HT-29 (cell line): Measurements from ENCODE around the gene SHC1. TPM values are rescaled to one million over a fixed set of nuclear protein-coding genes. Genes with fewer than 3 reads are reported as not detected.
A peak's percentile ranks its signal among the peaks of the same experiment; 100 is the strongest.

Experiments
- DNase-seq: peaks from one replicate; pipeline ENCODE4 v3.0.0-alpha.2; 2015; ENCODE audit warnings: low spot score
- total RNA-seq: library from RNA; depleted of rRNA; stranded (reverse); fragments of >200 nt; shearing (Covaris generic); gene quantifications from 2 replicates; pipeline ENCODE4 v1.2.3, GENCODE V29; 2014; rRNA removed

Gene SHC1, protein sequence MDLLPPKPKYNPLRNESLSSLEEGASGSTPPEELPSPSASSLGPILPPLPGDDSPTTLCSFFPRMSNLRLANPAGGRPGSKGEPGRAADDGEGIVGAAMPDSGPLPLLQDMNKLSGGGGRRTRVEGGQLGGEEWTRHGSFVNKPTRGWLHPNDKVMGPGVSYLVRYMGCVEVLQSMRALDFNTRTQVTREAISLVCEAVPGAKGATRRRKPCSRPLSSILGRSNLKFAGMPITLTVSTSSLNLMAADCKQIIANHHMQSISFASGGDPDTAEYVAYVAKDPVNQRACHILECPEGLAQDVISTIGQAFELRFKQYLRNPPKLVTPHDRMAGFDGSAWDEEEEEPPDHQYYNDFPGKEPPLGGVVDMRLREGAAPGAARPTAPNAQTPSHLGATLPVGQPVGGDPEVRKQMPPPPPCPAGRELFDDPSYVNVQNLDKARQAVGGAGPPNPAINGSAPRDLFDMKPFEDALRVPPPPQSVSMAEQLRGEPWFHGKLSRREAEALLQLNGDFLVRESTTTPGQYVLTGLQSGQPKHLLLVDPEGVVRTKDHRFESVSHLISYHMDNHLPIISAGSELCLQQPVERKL
- 112 and 120 TPM in 2 replicates for total RNA-seq

DNA sequence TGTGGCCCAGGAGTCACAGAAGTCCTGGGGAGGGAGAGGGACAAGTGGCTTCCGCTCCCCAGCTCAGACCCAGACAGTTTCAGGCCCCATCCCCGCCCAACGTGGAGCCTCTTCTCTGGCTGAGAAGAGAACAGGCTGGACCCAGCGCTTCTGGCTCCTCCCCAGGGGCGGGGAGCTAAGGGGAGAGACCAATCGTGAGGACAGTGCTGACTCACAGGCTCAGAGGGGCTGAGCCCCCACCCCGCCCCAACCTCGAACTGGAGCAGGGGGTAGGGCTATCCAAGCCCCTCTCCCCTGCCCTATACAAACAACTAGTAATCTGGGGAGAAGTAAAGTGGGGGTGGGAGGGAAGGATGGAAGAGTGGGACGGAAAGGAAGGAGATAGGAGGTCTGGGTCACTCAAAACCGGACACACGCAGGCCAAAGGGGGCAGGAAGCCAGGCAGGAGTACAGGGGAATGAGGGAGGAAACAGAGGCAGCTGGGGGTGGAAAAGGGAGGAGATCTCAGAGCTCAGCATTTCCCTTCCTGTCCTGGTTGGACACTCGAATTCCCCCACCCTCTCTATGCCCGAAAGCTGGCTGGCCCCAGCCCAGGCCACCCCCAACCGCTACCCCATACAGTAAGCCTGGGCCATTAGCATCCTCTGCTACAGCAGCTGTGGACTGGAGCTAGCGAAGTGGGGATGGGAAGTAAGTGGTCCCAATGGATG is at the start of gene SHC1:
Gene SHC1, minus strand, starts transcription at position 117 of the 710 bp plus-strand sequence. CDS start 221 bp downstream, outside the sequence.
- DNase-seq = peak; percentile 62

DNA sequence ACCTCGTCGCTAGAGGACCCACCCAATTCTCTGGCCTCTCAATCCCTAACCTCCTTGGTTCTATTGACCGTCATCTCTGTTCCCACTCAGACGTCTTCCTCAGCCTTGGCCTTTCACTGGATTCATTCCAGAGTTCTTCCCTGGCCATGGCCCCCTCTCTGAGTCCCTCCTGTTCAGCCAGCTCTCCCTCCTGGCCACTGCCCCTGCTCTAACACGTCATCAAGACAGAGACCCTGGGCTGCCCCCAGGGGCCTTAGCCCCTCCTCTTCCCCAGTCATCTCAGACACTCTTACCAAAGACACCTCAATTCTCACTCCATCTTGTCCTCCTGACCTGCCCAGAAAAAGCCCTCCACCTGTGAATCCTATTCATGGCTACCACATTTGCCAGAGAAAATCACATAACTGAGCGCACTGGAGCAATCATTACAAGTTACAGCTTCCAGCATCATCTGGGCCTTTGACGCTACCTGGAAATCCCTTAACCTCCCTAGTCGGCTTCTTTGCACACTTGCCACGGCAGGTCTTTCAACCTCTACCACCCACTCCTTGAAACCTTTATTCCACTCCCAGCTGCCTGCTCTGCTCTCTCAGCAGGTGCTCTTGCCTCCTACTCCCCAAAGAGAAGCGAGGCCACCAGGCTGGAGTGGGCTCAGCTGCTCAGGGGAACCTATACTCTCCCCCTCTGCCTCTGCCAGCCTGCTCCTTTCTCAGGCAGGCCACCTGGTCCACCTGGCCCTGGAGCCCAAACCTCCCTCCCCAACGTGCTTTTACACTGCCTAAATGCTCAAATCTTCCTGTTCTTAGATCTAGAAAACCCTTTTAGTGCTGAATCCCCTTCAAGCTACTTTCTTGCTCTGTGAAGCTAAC is 49.1 kb upstream of the SHC1 start:
- no peak for DNase-seq

- no peak for DNase-seq
Measured at GRCh38 chr1:155018617-155019348, 48.2 kb upstream of the SHC1 start.

- DNase-seq = no peak
Measured at GRCh38 chr1:155017946-155018316, 47.4 kb upstream of the SHC1 start.

GRCh38 chr1:155017041-155017945 is 46.7 kb upstream of the SHC1 start:
- DNase-seq = peak; percentile 96

DNA sequence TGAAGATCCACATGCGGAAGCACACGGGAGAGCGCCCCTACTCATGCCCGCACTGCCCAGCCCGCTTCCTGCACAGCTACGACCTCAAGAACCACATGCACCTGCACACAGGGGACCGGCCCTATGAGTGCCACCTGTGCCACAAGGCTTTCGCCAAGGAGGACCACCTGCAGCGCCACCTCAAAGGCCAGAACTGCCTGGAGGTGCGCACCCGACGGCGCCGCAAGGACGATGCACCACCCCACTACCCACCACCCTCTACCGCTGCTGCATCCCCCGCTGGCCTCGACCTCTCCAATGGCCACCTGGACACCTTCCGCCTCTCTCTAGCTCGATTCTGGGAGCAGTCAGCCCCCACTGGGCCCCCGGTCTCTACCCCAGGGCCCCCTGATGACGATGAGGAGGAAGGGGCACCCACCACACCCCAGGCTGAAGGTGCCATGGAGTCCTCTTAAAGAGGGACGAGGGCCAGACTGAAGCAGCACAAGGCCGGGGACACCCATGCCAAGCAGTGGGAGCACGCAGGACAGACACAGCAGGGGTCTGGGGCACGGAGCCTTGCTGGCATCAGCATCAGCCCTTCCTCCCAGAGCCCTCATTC is 45.8 kb upstream of the SHC1 start:
- no peak for DNase-seq

DNA sequence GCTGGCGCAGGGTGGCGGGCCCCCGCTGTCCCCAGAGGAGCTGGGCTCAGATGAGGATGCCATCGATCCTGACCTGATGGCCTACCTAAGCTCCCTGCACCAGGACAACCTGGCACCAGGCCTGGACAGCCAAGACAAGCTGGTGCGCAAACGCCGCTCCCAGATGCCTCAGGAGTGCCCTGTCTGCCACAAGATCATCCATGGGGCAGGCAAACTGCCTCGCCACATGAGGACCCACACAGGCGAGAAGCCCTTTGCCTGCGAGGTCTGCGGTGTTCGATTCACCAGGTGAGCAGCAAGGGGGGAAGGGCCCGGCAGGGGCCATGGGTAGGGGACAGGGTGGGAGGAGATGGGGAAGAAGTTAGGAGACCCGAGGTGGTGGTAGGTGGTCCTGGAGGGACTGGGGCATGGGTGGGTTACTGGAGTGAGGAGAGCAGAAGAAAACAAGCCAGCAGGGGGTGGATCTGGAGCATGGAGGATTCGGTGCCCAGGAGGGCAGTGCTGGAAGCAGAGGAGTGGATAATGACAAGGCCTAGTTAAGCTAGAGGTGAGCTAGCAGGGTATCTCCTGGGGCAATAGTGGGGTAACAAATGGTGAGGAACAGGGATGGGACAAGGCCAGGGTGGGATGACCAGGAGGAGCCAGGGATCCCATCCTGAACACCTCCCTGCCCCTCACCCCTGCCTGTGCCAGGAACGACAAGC is 45.1 kb upstream of the SHC1 start:
- DNase-seq = no peak

- DNase-seq = no peak
Measured at GRCh38 chr1:155014709-155015508, 44.4 kb upstream of the SHC1 start.

DNA sequence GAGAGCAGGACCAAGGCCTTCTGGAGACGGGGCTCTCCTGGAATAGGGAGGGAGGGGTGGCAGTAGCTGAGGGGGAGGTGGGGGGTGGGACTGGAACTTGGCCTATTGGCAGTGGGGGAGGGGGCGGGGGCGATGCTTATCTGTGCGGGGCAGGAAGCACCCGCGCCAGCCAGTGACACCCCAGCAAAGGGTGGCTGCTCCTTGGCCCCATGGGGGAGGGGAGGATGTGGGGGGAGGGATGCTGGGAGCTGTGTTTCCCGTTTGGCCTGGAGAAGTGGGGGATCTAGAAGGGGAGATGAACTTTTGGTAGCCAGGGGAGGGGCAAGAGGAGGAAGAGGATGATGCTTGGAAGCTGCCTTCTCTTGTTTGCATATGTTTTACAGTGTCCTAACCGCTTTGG is 43.1 kb upstream of the SHC1 start:
- no peak for DNase-seq

GRCh38 chr1:155012776-155013602 is 42.4 kb upstream of the SHC1 start:
- no peak for DNase-seq

GRCh38 chr1:155012026-155012546 is 41.5 kb upstream of the SHC1 start:
- DNase-seq = peak; percentile 46

- DNase-seq = no peak
Measured at GRCh38 chr1:155011437-155012025, 41.0 kb upstream of the SHC1 start.

GRCh38 chr1:155011004-155011416 is 40.5 kb upstream of the SHC1 start:
- no peak for DNase-seq

GRCh38 chr1:155010211-155010918 is 39.8 kb upstream of the SHC1 start:
- no peak for DNase-seq

DNA sequence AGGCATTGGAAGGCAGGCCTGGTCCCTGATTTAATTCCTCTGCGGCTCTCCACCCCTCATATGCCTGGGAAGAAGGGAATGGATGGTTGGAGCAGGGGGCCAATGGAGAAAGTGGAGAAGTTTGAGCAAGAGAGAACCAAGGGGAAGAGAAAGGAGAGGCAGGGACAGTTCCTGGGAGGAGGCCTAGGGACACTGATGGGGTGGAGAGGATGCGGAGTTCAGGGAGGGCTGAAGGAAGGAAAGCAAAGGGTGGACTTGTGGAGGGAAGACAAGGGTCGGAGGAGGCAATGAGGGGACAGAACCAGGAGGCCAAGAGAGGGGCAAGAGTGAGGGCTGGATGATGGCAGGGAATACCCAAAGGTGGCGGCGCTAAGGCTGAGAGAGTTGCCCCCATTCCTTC is 39.2 kb upstream of the SHC1 start:
- no peak for DNase-seq
